K562 (cell line): ENCODE measurements around the gene ZRANB1. TPM values are rescaled to one million over a fixed set of nuclear protein-coding genes. Genes with fewer than 3 reads are reported as not detected.

Experiments
- ATAC-seq: fragments of 200-7000 bp; cut with Tn5 transposase; 3 replicates; pipeline ENCODE4 v1.9.1; 2020; ENCODE audit warnings: moderate library complexity
- BruUV-seq: library from RNA; stranded (reverse); fragments of 400-500 nt; replicated peaks from 2 replicates; lab custom pipeline; 2021; lab: Mats Ljungman, UMichigan
- CTCF ChIA-PET: fragments of 300-600 bp; formaldehyde crosslinking; extraction: SDS; loops from one replicate; lab custom pipeline; 2021; ENCODE audit warnings: low intra/inter-chr PET ratio; lab: Yijun Ruan, JAX
- POLR2A ChIA-PET: fragments of 300-600, 350-650 bp; sonication (Branson Sonifier 250); formaldehyde crosslinking; extraction: SDS; loops from one replicate; lab custom pipeline; 2021; ENCODE audit warnings: antibody characterized with exemption, inconsistent platforms; lab: Yijun Ruan, JAX
- DNase-seq, 4 experiments: peaks; one replicate each; pipeline versions ENCODE4 v3.0.0 to v3.0.0-alpha.2; 2011 to 2018; ENCODE audit warnings: low spot score in 3 of 4, mixed read lengths in 3 of 4; ENCODE audit errors: extremely low read depth in 1 of 4
- FAIRE-seq: peaks from 2 replicates; lab custom pipeline; 2011; peaks lifted over from hg19 to GRCh38; lab: Jason Lieb, UNC
- H2AFZ ChIP-seq: 2 replicates; pipeline ENCODE4 v1.6.0; 2011; ENCODE audit warnings: low read depth, low read length, control low read depth, inconsistent platforms
- H3K27ac ChIP-seq: fragments of 200-600 bp; 3 replicates; pipeline ENCODE4 v1.8.0; 2011; ENCODE audit warnings: low read depth, mild to moderate bottlenecking, control low read depth, inconsistent platforms, low read length, moderate library complexity, mixed read lengths; ENCODE audit errors: extremely low read depth
- H3K27me3 ChIP-seq, 2 experiments: fragments of 300-600 bp in 1 of 2; 2 replicates in 1 of 2; 3 replicates in 1 of 2; pipeline versions ENCODE4 v1.6.0 to v1.8.0; 2011; ENCODE audit warnings: inconsistent platforms in 2 of 2, low read length in 2 of 2, mild to moderate bottlenecking in 1 of 2, mixed read lengths in 1 of 2, moderate library complexity in 1 of 2; ENCODE audit not compliant: control insufficient read depth in 2 of 2, insufficient read depth in 2 of 2
- H3K36me3 ChIP-seq: fragments of 300-600 bp; 3 replicates; pipeline ENCODE4 v1.8.0; 2011; ENCODE audit warnings: mild to moderate bottlenecking, low read length, inconsistent platforms; ENCODE audit not compliant: control insufficient read depth, insufficient read depth
- H3K4me1 ChIP-seq, 2 experiments: fragments of 200-600 bp in 1 of 2; replicated peaks in 1 of 2; 2 replicates in 1 of 2; 3 replicates in 1 of 2; pipeline versions ENCODE4 v1.5.1 to v1.8.0; 2011; ENCODE audit warnings: inconsistent platforms in 2 of 2, low read length in 2 of 2, mild to moderate bottlenecking in 1 of 2, mixed read lengths in 1 of 2, moderate library complexity in 1 of 2; ENCODE audit not compliant: control insufficient read depth in 2 of 2, insufficient read depth in 2 of 2
- H3K4me2 ChIP-seq: 2 replicates; pipeline ENCODE4 v1.6.1; 2011; ENCODE audit warnings: low read length, control low read depth, inconsistent platforms, mixed read lengths; ENCODE audit not compliant: insufficient read depth
- H3K4me3 ChIP-seq: fragments of 200-600 bp; sonication (generic), shearing (Covaris generic); 2 replicates; pipeline ENCODE4 v1.5.1; 2016; ENCODE audit warnings: control low read depth, inconsistent platforms
- H3K79me2 ChIP-seq: fragments of 200-600 bp; 3 replicates; pipeline ENCODE4 v1.8.0; 2011; ENCODE audit warnings: low read length, inconsistent platforms; ENCODE audit not compliant: control insufficient read depth, insufficient read depth
- H3K9ac ChIP-seq, 2 experiments: 2 replicates each; pipeline versions ENCODE4 v1.6.0 to v1.6.1; 2011; ENCODE audit warnings: low read depth in 2 of 2, low read length in 2 of 2, control low read depth in 1 of 2, inconsistent platforms in 1 of 2, mild to moderate bottlenecking in 1 of 2, mixed read lengths in 1 of 2; ENCODE audit not compliant: insufficient read depth in 1 of 2
- H3K9me1 ChIP-seq: one replicate; pipeline ENCODE4 v1.6.0; 2011; ENCODE audit warnings: inconsistent platforms, mild to moderate bottlenecking, low read length, moderate library complexity; ENCODE audit not compliant: control insufficient read depth, insufficient read depth
- H3K9me3 ChIP-seq: replicated peaks from 2 replicates; pipeline ENCODE4 v1.5.1; 2011; ENCODE audit warnings: low read depth, low read length, inconsistent platforms; ENCODE audit not compliant: control insufficient read depth, insufficient read depth
- H4K20me1 ChIP-seq: replicated peaks from 2 replicates; pipeline ENCODE4 v1.6.1; 2011; ENCODE audit warnings: low read length, inconsistent platforms, mixed read lengths; ENCODE audit not compliant: control insufficient read depth, insufficient read depth
- PTBP1 ChIP-seq: fragments of 200-400 bp; formaldehyde crosslinking; IDR thresholded peaks from 2 replicates; pipeline ENCODE4 v1.6.1; 2017; ENCODE audit warnings: low read depth, low read length
- SMARCC2 ChIP-seq: fragments of 450-650 bp; IDR thresholded peaks from 2 replicates; pipeline ENCODE4 v1.6.1; 2017; ENCODE audit warnings: antibody characterized with exemption, moderate library complexity, mild to moderate bottlenecking, low read depth
- SRSF1 ChIP-seq: fragments of 200-400 bp; formaldehyde crosslinking; IDR thresholded peaks from 2 replicates; pipeline ENCODE4 v1.6.1; 2017; ENCODE audit warnings: mild to moderate bottlenecking, low read depth, low read length, moderate library complexity
- STAG1 ChIP-seq: sonication (generic); formaldehyde crosslinking; IDR thresholded peaks from 2 replicates; pipeline ENCODE4 v1.5.0; 2020; ENCODE audit warnings: missing genetic modification reagents, borderline replicate concordance
- TBL1XR1 ChIP-seq, 2 experiments: IDR thresholded peaks; 2 replicates each; pipeline ENCODE4 v1.6.1; 2012; ENCODE audit warnings: improper control_type of control experiment in 2 of 2, low read length in 2 of 2, mild to moderate bottlenecking in 1 of 2
- ZNF263 ChIP-seq: sonication (generic); formaldehyde crosslinking; IDR thresholded peaks from 2 replicates; pipeline ENCODE4 v1.8.0; 2022; ENCODE audit warnings: mild to moderate bottlenecking, missing genetic modification reagents, borderline replicate concordance
- ZNF354B ChIP-seq: fragments of 250-450 bp; sonication (Bioruptor Pico); IDR thresholded peaks from 2 replicates; pipeline ENCODE4 v1.4.0; 2020
- WGBS: fragments of 100-300 bp; shearing (Covaris generic); methylation state at CpG from one replicate; pipeline ENCODE4 v1.1.6; 2016; ENCODE audit warnings: low coverage, mixed read lengths; ENCODE audit not compliant: insufficient coverage; ENCODE audit errors: missing lambda C conversion rate; 5-methylcytosine and 5-hydroxymethylcytosine counted together
- in situ Hi-C: fragments of 300-500 bp; cut with MboI; formaldehyde crosslinking; loops from 4 replicates; pipeline ENCODE4 v1.15.0; 2018; ENCODE audit warnings: inconsistent platforms, mixed read lengths
- intact Hi-C: fragments of 100-400 bp; cut with micrococcal nuclease; formaldehyde crosslinking; loops from 2 replicates; pipeline ENCODE4 v1.14.2; 2022
- polyA plus RNA-seq, 8 experiments: library from polyadenylated mRNA; depleted of rRNA in 4 of 8; stranded (reverse) in 5 of 8; unstranded in 3 of 8; fragments of >200 nt; fragmentation: Nextera tagmentation in 2 of 8; fragmentation: Illumina TruSeq in 1 of 8; extraction: Ambion mirVana in 2 of 8; extraction: Trizol in 1 of 8; gene quantifications; 2 replicates each; pipeline versions ENCODE4 v1.2.1 to v1.2.3, GENCODE V29; 2011 to 2014; ENCODE audit warnings: inconsistent platforms in 1 of 8, missing spikeins in 1 of 8
- total RNA-seq, 7 experiments: library from RNA; depleted of rRNA in 6 of 7; stranded (reverse); fragments of >200 nt in 6 of 7; fragmentation: Illumina TruSeq in 2 of 7; extraction: Trizol in 2 of 7; gene quantifications; 2 replicates each; pipeline versions ENCODE4 v1.2.1 to v1.2.3, GENCODE V29; 2011 to 2021; ENCODE audit warnings: low replicate concordance in 1 of 7
- TF ChIP-seq, protein P1 (sequence below): fragments of 200-800 bp; sonication (Bioruptor generic); IDR thresholded peaks from 2 replicates; pipeline ENCODE4 v1.6.1; 2016; ENCODE audit warnings: missing genetic modification characterization, missing compliant biosample characterization
- TF ChIP-seq, protein P2 (sequence below), 2 experiments: fragments of 450-650 bp in 1 of 2; IDR thresholded peaks; 2 replicates each; pipeline ENCODE4 v1.6.1; 2011 to 2017; ENCODE audit warnings: low read depth in 2 of 2, antibody characterized with exemption in 1 of 2, borderline replicate concordance in 1 of 2, low read length in 1 of 2, mild to moderate bottlenecking in 1 of 2, mixed read lengths in 1 of 2; ENCODE audit not compliant: control insufficient read depth in 1 of 2
- TF ChIP-seq, protein P3 (sequence below): sonication (generic); formaldehyde crosslinking; IDR thresholded peaks from 2 replicates; pipeline ENCODE4 v1.8.1; 2023; ENCODE audit warnings: mild to moderate bottlenecking, missing genetic modification reagents

ZRANB1 gene
- total and polyA plus RNA-seq, 9 of the 15 experiments (the other 6 are each of a cell fraction or from before 2014, with no cell fraction given): 0.07 to 1.1 (median 0.64) TPM

DNA sequence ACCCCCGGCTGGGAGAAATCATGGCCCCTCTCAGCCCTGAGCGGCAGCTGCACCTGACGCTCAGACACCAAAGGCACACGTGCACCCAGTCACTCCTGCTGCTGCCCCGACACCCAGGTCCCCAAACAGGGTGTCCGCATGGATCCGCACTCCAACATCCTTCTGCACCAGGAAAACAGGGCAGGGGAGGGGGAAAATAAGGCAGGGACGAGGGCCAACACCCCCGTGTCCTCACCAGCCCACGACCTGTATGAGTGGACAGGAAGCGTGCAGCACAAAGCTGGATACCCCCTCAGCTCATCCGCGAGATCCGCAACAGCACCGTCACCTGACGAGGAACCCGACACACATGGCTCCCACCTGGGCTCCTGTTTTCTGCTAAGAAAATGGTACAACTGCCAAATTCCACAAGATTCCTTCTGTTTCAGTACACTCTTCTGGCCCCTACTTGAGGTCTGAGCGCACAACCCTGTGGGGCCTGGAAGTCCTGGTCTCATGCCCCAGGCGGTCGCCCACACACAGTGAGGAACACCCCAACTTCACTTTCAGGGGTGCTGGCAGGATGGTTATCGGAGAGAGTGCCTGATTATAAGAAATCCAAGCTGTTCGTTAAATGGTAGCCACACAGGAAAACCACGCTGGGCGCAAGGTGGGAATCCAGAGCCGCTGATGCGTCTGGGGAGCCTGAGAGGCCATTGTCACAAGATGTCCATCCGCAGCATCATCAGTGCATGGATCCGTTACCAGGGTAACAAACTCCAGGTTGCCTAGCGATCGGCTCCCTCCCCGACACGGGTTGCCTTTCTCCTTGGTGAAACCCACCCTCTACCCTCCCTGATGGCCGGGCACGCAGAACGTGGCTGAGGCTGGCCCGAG is 63.6 kb downstream of the ZRANB1 start:
- ChIA-PET POLR2A (no interaction called here), CTCF (no interaction called here)
- H3K4me1 ChIP-seq: no peaks in the 10 kb centered on the region
- H3K79me2 ChIP-seq: no peaks in the 10 kb centered on the region
- no peaks in the 10 kb centered on the region for H3K36me3 ChIP-seq
- H3K9me3 ChIP-seq: no peaks in the 10 kb centered on the region
- DNase-seq: no peak
- ATAC-seq: no peak
- intact Hi-C loops: no loop called here
- no peak overlapping the region for H2AFZ ChIP-seq
- no peaks in the 10 kb centered on the region for H4K20me1 ChIP-seq
- H3K9ac ChIP-seq: no peak overlapping the region
- no peaks in the 10 kb centered on the region for H3K9me1 ChIP-seq
- H3K4me3 ChIP-seq: no peak overlapping the region
- no CpG with 5 or more reads among the region's 36 CpGs for WGBS
- no TSS peak for BruUV-seq
- no peaks in the 10 kb centered on the region for H3K27me3 ChIP-seq
- no peak for FAIRE-seq
- H3K27ac ChIP-seq: no peak overlapping the region
- no peak overlapping the region for H3K4me2 ChIP-seq
- in situ Hi-C loops: no loop called here
- no peak for TF ChIP-seq SRSF1
- TF ChIP-seq ZNF263 (CRISPR knock-in tag): no peak
- TF ChIP-seq TBL1XR1 (IDR thresholded peaks at IDR 0.05; ENCODE audit: low read length in 2 of 2): no peak
- TF ChIP-seq, protein P1, sequence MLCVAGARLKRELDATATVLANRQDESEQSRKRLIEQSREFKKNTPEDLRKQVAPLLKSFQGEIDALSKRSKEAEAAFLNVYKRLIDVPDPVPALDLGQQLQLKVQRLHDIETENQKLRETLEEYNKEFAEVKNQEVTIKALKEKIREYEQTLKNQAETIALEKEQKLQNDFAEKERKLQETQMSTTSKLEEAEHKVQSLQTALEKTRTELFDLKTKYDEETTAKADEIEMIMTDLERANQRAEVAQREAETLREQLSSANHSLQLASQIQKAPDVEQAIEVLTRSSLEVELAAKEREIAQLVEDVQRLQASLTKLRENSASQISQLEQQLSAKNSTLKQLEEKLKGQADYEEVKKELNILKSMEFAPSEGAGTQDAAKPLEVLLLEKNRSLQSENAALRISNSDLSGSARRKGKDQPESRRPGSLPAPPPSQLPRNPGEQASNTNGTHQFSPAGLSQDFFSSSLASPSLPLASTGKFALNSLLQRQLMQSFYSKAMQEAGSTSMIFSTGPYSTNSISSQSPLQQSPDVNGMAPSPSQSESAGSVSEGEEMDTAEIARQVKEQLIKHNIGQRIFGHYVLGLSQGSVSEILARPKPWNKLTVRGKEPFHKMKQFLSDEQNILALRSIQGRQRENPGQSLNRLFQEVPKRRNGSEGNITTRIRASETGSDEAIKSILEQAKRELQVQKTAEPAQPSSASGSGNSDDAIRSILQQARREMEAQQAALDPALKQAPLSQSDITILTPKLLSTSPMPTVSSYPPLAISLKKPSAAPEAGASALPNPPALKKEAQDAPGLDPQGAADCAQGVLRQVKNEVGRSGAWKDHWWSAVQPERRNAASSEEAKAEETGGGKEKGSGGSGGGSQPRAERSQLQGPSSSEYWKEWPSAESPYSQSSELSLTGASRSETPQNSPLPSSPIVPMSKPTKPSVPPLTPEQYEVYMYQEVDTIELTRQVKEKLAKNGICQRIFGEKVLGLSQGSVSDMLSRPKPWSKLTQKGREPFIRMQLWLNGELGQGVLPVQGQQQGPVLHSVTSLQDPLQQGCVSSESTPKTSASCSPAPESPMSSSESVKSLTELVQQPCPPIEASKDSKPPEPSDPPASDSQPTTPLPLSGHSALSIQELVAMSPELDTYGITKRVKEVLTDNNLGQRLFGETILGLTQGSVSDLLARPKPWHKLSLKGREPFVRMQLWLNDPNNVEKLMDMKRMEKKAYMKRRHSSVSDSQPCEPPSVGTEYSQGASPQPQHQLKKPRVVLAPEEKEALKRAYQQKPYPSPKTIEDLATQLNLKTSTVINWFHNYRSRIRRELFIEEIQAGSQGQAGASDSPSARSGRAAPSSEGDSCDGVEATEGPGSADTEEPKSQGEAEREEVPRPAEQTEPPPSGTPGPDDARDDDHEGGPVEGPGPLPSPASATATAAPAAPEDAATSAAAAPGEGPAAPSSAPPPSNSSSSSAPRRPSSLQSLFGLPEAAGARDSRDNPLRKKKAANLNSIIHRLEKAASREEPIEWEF (CRISPR knock-in tag): no peak
- no peak for TF ChIP-seq PTBP1
- no peak for TF ChIP-seq STAG1 (CRISPR knock-in tag)
- TF ChIP-seq, protein P2, sequence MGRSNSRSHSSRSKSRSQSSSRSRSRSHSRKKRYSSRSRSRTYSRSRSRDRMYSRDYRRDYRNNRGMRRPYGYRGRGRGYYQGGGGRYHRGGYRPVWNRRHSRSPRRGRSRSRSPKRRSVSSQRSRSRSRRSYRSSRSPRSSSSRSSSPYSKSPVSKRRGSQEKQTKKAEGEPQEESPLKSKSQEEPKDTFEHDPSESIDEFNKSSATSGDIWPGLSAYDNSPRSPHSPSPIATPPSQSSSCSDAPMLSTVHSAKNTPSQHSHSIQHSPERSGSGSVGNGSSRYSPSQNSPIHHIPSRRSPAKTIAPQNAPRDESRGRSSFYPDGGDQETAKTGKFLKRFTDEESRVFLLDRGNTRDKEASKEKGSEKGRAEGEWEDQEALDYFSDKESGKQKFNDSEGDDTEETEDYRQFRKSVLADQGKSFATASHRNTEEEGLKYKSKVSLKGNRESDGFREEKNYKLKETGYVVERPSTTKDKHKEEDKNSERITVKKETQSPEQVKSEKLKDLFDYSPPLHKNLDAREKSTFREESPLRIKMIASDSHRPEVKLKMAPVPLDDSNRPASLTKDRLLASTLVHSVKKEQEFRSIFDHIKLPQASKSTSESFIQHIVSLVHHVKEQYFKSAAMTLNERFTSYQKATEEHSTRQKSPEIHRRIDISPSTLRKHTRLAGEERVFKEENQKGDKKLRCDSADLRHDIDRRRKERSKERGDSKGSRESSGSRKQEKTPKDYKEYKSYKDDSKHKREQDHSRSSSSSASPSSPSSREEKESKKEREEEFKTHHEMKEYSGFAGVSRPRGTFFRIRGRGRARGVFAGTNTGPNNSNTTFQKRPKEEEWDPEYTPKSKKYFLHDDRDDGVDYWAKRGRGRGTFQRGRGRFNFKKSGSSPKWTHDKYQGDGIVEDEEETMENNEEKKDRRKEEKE (IDR thresholded peaks at IDR 0.05; ENCODE audit: borderline replicate concordance in 1 of 2, control insufficient read depth in 1 of 2, low read depth in 2 of 2, low read length in 1 of 2): no peak
- TF ChIP-seq ZNF354B (CRISPR knock-in tag): no peak
- TF ChIP-seq, protein P3, sequence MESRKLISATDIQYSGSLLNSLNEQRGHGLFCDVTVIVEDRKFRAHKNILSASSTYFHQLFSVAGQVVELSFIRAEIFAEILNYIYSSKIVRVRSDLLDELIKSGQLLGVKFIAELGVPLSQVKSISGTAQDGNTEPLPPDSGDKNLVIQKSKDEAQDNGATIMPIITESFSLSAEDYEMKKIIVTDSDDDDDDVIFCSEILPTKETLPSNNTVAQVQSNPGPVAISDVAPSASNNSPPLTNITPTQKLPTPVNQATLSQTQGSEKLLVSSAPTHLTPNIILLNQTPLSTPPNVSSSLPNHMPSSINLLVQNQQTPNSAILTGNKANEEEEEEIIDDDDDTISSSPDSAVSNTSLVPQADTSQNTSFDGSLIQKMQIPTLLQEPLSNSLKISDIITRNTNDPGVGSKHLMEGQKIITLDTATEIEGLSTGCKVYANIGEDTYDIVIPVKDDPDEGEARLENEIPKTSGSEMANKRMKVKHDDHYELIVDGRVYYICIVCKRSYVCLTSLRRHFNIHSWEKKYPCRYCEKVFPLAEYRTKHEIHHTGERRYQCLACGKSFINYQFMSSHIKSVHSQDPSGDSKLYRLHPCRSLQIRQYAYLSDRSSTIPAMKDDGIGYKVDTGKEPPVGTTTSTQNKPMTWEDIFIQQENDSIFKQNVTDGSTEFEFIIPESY (CRISPR knock-in tag): no peak
- no peak for TF ChIP-seq SMARCC2
